Measurements from ENCODE around the gene CPPED1.

The CPPED1 gene

DNA sequence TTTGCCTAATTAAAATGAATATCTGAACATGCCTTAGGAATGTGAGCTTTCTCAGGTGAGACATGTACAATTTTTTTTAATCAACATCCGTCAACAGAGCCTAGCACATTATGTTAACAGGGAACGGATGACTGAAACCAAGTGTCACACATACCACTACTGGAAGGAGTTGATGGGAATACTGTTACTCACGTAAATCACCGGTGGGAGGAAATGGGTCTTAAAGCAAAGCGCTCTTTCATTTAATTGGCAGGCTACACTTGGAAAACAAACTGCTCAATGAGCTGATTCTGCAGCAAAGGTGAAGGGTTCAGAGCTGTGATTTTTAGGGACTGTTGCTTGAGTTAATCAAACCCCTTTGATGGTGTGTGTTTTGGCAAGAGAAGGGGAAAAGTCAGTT lies 4.8 kb downstream of the CPPED1 start:
- Histone ChIP-seq H3K36me3 (ENCODE audit: control insufficient read depth, low read length) (peaks cover 4% of the 10 kb centered on the region), H3K4me3 (ENCODE audit: low read length) (no peak overlapping the region), H3K27me3 (ENCODE audit: control insufficient read depth, low read length) (no peaks in the 10 kb centered on the region)

DNA sequence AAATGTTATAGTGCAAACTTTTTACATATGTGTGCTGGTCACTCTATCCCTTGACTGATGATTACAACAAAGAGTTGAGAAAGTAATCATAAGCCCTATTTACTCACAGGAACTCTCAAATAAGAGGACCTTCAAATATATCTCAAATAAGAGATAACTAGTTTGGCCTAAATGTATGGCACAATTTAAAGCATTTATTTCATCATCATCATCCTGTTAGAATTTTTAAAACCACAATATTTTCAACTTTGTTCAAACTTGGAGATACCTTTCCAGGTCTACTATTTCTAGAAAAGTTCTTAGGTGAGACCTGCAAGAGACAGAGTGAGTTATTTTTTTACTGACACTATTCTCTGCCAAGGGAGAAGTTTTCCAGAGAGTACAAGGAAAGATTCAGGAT lies 5.5 kb downstream of the CPPED1 start:
- H3K79me2 ChIP-seq (ENCODE audit: control insufficient read depth, low read length), result peaks cover 10% of the 10 kb centered on the region
- H3K27me3 ChIP-seq (ENCODE audit: control insufficient read depth, low read length), result no peaks in the 10 kb centered on the region
- no peak overlapping the region for H3K4me3 ChIP-seq (ENCODE audit: low read length)
- H3K9me3 ChIP-seq (ENCODE audit: control insufficient read depth, insufficient read depth, low read length), result peaks cover 4% of the 10 kb centered on the region; the same call in 1 of the 2 replicates
- no peak overlapping the region for H3K27ac ChIP-seq (ENCODE audit: low read depth, low read length)
- no peak overlapping the region for H3K4me2 ChIP-seq (ENCODE audit: low read length)
- TF ChIP-seq EZH2phosphoT487 (IDR thresholded peaks at IDR 0.05; ENCODE audit: borderline replicate concordance, low read length), result no peak
- TF ChIP-seq, protein P1, sequence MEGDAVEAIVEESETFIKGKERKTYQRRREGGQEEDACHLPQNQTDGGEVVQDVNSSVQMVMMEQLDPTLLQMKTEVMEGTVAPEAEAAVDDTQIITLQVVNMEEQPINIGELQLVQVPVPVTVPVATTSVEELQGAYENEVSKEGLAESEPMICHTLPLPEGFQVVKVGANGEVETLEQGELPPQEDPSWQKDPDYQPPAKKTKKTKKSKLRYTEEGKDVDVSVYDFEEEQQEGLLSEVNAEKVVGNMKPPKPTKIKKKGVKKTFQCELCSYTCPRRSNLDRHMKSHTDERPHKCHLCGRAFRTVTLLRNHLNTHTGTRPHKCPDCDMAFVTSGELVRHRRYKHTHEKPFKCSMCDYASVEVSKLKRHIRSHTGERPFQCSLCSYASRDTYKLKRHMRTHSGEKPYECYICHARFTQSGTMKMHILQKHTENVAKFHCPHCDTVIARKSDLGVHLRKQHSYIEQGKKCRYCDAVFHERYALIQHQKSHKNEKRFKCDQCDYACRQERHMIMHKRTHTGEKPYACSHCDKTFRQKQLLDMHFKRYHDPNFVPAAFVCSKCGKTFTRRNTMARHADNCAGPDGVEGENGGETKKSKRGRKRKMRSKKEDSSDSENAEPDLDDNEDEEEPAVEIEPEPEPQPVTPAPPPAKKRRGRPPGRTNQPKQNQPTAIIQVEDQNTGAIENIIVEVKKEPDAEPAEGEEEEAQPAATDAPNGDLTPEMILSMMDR (IDR thresholded peaks at IDR 0.05; ENCODE audit: low read depth, low read length, poor library complexity, severe bottlenecking), result no peak
- peaks cover 4% of the 10 kb centered on the region for H3K36me3 ChIP-seq (ENCODE audit: control insufficient read depth, low read length)
- H4K20me1 ChIP-seq (ENCODE audit: control insufficient read depth, insufficient read depth, low read depth, low read length), result no peaks in the 10 kb centered on the region
- H3F3A ChIP-seq (ENCODE audit: control insufficient read depth, insufficient read depth), result no peaks in the 10 kb centered on the region; the same call in 1 of the 2 replicates
- peaks cover 17% of the 10 kb centered on the region for H3K4me1 ChIP-seq (ENCODE audit: control insufficient read depth, low read length)
- no peaks in the 10 kb centered on the region for H3K9me2 ChIP-seq (replicated peaks; ENCODE audit: control insufficient read depth, low read length)

More for the DNA sequence above, 4.8 kb downstream of the CPPED1 start:
- TF ChIP-seq, protein P1 (IDR thresholded peaks at IDR 0.05; ENCODE audit: low read depth, low read length, poor library complexity, severe bottlenecking), result no peak
- no peak for TF ChIP-seq EZH2phosphoT487 (IDR thresholded peaks at IDR 0.05; ENCODE audit: borderline replicate concordance, low read length)
- H3K4me1 ChIP-seq (ENCODE audit: control insufficient read depth, low read length), result peaks cover 18% of the 10 kb centered on the region
- no peak overlapping the region for H3K27ac ChIP-seq (ENCODE audit: low read depth, low read length)
- H4K20me1 ChIP-seq (ENCODE audit: control insufficient read depth, insufficient read depth, low read depth, low read length), result no peaks in the 10 kb centered on the region
- H3K9me3 ChIP-seq (ENCODE audit: control insufficient read depth, insufficient read depth, low read length), result peaks cover 5% of the 10 kb centered on the region; the same call in 1 of the 2 replicates
- no peaks in the 10 kb centered on the region; the same call in 1 of the 2 replicates for H3F3A ChIP-seq (ENCODE audit: control insufficient read depth, insufficient read depth)
- H3K79me2 ChIP-seq (ENCODE audit: control insufficient read depth, low read length), result peaks cover 10% of the 10 kb centered on the region
- no peak overlapping the region for H3K4me2 ChIP-seq (ENCODE audit: low read length)
- no peaks in the 10 kb centered on the region for H3K9me2 ChIP-seq (replicated peaks; ENCODE audit: control insufficient read depth, low read length)

DNA sequence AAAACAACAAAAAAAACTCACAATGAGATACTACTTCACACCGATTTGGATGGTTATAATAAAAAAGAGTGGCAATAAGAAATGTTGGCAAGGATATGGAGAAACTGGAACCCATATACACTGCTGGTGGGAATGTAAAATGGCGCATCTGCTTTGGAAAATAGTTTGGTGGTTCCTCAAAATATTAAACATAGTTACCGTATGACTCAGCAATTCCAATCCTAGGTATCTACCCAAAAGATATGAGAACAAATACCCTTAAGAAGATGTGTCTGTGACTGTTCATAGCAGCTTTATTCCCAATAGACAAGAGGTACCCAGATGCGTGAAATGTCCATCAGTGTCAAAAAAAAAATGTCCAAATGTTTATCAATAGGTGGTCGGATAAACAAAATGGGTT lies 7.2 kb downstream of the CPPED1 start:
- no peaks in the 10 kb centered on the region for H3K9me3 ChIP-seq (ENCODE audit: control insufficient read depth, insufficient read depth, low read length)
- H3K4me2 ChIP-seq (ENCODE audit: low read length), result no peak overlapping the region
- 0 out of 2 replicates have a peak, but pooled peaks cover 2% of the 10 kb centered on the region for H3K79me2 ChIP-seq (ENCODE audit: control insufficient read depth, low read length)
- H4K20me1 ChIP-seq (ENCODE audit: control insufficient read depth, insufficient read depth, low read depth, low read length), result no peaks in the 10 kb centered on the region
- peaks cover under 1% of the 10 kb centered on the region for H3K4me1 ChIP-seq (ENCODE audit: control insufficient read depth, low read length)
- H3K36me3 ChIP-seq (ENCODE audit: control insufficient read depth, low read length), result no peaks in the 10 kb centered on the region
- H3K27ac ChIP-seq (ENCODE audit: low read depth, low read length), result no peak overlapping the region
- no peaks in the 10 kb centered on the region for H3K27me3 ChIP-seq (ENCODE audit: control insufficient read depth, low read length)
- H3K4me3 ChIP-seq (ENCODE audit: low read length), result no peak overlapping the region
- TF ChIP-seq, protein P1 (IDR thresholded peaks at IDR 0.05; ENCODE audit: low read depth, low read length, poor library complexity, severe bottlenecking), result no peak
- no peak for TF ChIP-seq EZH2phosphoT487 (IDR thresholded peaks at IDR 0.05; ENCODE audit: borderline replicate concordance, low read length)
- H3F3A ChIP-seq (ENCODE audit: control insufficient read depth, insufficient read depth), result no peaks in the 10 kb centered on the region
- no peaks in the 10 kb centered on the region for H3K9me2 ChIP-seq (replicated peaks; ENCODE audit: control insufficient read depth, low read length)
